Measurements from ENCODE around the gene TMEM235.

The TMEM235 gene

DNA sequence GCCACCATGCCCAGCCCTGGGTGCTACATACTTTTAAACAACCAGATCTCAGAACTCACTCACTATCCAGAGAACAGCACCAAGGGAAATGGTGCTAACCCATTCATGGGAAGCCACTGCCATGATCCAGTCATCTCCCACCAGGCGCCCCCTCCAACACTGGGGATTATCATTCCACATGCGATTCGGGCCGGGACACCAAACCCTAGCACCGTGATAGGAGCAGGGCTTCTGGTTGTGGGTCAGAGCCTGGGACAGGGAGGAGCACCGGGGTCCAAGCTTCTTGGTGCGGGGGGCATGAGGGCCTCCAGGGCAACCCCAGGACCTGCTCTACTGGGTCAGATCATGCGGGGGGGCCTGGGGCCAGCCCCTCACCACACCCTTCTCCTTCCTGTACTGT, 4.5 kb downstream of the TMEM235 start:
- DNase-seq (ENCODE audit: low read depth, low spot score) = no peak
- no peak overlapping the region for H3K27ac ChIP-seq

DNA sequence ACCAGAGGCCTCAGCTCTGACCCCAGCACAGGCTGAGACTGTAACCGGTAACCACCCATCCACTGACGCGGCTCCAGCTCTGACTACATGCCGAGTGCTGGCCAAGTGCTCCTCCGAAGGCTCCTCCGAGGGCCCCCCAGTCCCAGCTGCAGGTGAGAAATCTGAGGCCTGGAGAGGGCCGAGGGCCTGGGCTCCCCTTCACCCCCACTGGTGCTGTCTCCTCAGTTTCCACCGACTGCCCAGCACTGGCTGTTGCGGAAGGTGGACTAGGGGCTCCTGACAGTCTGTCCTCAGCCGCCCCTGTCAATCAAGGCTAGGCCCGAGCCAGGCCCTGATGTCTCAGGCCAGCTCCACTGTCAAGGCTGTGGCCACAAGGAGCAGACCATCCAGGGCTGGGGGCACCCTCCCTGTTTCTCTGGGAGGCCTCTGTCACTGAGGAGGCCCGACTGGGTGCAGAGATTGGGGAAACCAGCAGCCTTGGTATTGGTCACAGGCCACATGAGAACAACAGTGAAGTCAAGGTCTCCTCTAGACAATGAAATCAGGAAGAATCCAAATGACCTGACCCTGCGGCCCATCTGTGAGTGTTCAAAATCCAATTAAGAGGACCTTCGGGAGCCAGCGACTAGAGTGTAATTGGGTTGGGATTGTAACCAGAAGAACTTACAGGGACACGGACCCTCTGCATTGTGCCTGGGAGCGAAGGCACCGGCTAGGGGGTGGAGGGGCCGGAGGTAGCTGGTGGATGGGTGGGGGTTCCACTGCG, 5.1 kb downstream of the TMEM235 start:
- no peak overlapping the region for H3K27ac ChIP-seq
- DNase-seq (ENCODE audit: low read depth, low spot score) = no peak

DNA sequence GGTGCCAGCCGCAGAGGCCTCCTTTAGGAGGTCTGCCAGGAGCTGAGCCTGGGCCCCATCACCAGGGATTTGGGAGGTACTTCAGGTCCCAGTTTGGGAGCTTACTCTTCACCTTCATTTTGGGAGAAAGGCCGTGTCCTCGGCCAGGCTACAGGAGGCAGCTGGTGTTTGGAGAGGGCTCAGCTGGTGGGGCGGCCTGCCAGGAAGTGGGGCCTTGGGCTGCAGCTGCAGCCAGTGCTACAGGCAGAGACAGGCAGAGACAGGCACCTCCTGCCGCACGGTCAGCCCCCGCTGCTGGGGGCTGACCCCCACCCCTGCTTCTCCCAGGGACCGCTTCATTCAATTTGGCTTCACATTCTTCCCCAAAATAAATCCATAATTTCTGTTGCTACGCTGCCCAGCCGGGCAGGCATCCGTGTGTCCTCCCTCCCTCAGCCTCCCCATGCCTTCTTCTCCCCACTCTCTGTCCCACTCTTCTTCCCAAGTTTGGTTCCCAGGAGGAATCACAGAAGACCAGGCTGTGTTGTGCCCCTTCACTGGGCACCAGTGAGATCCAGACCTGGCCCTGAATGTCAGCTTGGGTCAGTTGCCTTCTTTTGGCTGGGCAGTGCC, 6.1 kb downstream of the TMEM235 start:
- no peak overlapping the region for H3K27ac ChIP-seq
- DNase-seq (ENCODE audit: low read depth, low spot score) = no peak

DNA sequence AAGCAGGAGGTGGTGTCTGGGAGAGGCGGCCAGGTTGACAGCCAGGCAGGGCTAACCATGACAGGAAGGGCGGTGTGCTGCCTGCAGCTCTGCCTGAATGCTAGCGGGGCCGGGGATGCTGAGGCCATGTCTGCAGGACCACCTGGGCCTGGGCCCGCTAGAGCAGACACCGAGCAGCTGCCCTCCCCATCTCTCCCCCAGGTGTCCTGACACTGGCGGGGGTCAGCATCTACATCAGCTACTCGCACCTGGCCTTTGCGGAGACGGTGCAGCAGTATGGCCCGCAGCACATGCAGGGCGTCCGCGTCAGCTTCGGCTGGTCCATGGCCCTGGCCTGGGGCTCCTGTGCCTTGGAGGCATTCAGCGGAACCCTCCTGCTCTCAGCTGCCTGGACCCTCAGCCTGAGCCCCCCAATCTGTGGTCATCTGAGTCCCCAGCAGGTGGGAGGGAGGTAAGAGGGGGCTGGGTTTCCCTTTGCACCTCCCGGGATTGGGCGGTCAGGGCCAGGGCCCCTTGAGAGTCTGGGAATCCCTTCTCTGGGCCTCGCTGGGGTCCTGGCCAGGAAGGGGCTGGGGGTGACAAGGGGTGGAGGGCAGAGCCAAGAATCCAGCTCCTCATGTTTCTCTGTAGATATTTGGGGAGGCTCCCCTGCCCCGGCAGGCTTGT, 7.5 kb downstream of the TMEM235 start:
- DNase-seq (ENCODE audit: low read depth, low spot score) = no peak
- no peak overlapping the region for H3K27ac ChIP-seq

DNA sequence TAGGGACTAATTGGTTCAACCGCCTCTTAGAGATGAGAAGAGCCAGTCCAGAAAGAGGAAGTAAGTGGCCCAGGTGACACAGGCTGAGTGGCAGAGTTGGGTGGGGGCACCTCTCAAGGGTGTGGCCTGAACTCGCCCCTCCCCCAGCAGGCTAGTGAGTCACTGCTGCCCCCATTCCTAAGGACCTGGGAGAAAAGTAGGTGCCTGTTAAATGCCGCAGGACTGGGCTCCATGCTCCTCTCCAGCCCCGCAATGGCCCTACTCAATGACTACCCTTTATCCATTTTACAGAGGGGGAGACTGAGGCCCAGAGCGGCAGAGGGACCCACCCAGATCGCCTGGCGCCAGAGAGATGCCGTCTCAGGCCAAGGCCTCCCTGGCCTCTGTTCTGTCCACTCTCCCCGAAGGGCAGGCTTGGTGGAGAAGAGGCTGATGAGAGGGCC, 8.1 kb downstream of the TMEM235 start:
- no peak overlapping the region for H3K27ac ChIP-seq
- DNase-seq (ENCODE audit: low read depth, low spot score) = no peak

DNA sequence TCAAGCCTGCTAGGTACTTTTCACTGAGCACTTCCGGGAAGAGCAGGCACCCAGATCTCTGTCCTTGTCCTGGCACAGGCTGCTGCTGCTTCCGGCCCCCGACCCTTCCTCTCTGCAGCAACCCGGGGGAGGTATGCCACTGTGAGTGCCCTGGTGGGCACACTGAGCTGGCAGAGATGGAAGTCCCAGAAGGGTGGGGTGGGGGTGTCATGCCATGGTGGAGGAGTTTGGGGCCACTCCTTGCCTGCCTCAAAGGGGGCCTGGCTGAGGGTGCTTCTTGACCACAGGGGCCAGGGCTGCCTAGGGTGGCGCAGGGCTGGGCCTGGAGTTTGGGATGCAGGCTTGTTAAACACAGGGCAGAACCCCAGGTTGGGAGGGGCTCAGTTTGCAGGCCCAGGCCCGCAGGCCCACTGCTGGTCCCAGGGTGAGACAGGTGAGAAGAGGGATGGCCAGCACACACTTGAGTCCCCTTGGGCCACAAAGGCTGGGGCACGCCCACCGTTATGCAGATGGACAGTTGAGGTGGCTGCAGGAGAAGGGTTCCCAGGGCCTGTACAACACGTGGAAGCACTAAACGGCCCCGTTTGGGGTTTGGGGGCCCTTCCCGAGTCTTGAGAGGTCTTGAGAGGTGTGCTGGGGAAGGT, 8.7 kb downstream of the TMEM235 start:
- H3K27ac ChIP-seq = no peak overlapping the region
- DNase-seq (ENCODE audit: low read depth, low spot score) = no peak

DNA sequence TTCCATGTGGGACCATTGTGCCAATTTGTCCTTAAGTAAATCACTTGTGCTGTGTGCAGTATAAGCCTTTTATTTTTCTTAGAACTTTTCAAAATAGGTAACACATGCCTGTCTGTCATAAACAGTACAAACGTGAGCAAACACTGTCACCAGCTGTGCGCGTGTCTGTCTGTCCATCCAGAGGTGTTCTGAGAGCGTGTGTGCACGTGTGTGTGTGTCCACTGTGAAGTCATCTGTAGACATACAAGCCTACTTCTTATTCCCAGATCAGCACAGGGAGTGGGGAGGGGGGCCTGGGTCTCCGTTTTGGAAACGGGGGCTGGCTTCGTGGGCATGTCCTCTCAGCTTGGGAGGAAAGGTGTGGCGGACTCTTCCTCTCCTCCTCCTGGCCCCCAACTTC, 9.4 kb downstream of the TMEM235 start:
- no peak overlapping the region for H3K27ac ChIP-seq
- no peak for DNase-seq (ENCODE audit: low read depth, low spot score)

DNA sequence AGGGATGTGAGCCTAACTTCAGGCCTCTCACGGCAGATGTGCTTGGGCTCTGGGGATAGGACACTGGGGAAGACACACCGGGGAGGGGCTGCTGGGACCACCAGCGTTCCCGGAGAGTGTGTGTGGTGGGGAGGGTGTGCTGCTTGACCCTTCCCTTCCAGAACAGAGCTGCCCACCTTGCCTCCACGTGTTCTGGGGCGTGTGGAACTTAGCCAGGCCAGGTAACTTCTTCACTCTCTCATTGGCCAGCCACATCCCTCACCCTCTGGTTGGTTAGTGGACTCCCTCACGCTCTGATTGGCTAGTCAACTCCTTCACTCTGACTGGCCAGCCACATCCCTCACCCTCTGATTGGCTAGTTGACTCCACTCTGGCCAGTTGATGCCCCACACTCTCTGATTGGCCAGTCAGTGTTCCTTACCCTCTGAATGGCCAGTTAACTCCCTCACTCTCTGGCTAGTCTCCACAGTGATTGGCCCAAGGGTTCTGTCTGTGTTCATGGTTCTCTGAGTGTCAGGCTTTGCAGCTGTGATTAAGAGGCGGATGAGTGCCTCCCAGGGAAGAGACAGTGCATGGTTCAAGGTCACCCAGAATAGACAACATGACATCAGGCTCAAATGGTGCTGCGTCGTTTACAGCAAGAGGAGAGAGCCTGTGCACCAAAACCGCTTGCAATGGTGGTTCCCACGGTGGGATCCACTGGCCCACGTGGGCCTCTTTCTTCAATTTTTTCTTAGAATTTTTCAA, 10.0 kb downstream of the TMEM235 start:
- H3K27ac ChIP-seq = no peak overlapping the region
- DNase-seq (ENCODE audit: low read depth, low spot score) = no peak

DNA sequence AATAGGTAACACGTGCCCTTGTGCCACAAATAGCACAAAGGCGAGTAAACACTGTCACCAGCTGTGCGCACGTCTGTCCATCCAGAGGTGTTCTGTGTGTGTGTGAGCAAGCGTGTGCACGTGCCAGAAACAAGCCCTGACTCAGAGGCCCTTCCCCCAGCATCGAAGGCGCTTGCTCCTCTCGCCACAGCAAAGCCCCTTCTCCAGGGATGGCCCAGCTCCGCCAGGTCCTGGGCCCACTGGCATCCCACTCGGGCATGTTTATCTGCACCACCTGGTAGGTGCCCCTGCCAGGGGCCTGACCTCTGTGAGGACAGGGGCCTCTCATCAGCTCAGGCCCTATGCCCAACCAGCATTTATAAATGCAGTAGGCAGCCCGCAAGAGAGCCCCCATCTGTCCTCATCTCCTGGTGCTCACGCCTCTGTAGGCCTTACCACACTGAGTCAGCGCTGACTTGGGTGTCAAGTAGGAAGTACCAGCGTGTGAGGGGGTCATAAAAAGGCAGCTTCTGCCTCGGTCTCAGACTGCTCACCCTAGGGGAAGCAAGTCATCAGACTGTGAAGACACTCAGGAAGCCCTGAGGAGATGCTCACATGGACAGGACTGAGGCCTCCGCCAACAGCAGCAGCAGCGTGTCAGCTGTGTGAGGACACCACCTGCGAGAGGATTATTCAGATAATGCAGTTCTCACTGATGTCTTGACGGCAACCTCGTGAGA, 10.8 kb downstream of the TMEM235 start:
- H3K27ac ChIP-seq = no peak overlapping the region
- DNase-seq (ENCODE audit: low read depth, low spot score) = no peak

DNA sequence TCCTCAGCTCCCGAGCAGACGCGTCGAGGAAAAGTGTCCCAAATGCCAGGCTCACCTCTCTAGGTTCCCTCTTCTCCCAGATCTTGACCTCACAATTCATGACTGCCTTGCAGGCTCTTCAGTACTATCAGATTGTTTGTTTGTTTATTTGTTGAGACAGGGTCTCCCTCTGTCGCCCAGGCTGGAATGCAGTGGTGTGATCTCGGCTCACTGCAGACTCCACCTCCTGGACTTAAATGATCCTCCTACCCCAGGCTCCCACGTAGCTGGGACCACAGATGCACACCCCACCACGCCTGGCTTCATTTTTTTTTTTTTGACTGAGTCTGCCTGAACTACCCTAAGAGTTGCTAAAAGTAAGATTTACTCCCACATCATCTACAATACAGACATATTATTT, 15.9 kb downstream of the TMEM235 start:
- DNase-seq (ENCODE audit: low read depth, low spot score) = no peak
- H3K27ac ChIP-seq = no peak overlapping the region

DNA sequence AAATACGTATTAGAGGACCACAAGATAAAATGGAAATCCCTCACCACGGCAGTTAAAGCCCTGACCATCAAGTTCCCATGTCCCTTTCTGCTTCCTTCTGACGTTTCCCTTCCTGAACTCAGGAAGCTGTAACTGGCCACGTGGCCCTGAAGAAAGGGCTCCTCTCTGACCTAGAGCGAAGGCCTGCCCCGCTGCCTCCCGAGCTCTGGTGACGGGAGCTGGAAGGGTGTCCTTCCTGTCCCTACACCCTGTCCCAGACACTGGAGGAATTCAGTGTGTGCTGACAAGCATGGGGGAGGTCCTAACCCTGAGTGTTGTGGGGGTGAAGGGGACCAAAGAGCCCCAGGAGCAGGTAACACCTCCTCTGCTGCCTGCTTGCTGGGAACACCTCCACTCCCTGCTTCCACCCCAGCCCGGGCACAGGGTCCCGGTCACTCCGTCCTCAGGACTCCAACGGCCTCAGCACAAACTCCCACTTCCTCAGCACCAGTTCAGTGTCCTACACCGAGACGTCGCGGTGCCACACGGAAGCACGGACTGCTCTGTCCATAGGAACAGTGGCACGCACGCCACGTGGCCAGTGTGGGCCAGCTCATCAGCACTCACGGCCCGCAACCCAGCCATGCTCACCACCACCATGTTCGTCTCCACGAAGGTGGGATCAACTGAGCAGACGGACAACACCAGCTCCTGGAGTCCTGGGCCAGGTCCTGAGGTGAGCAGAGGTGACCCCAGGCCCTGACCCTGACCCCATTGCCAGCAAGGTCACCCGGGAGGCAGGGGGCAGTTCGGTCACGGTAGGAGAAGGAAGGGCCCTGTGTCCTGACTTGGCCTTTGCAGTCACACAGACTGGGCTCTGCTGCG, 16.9 kb downstream of the TMEM235 start:
- no peak for DNase-seq (ENCODE audit: low read depth, low spot score)
- H3K27ac ChIP-seq = no peak overlapping the region

DNA sequence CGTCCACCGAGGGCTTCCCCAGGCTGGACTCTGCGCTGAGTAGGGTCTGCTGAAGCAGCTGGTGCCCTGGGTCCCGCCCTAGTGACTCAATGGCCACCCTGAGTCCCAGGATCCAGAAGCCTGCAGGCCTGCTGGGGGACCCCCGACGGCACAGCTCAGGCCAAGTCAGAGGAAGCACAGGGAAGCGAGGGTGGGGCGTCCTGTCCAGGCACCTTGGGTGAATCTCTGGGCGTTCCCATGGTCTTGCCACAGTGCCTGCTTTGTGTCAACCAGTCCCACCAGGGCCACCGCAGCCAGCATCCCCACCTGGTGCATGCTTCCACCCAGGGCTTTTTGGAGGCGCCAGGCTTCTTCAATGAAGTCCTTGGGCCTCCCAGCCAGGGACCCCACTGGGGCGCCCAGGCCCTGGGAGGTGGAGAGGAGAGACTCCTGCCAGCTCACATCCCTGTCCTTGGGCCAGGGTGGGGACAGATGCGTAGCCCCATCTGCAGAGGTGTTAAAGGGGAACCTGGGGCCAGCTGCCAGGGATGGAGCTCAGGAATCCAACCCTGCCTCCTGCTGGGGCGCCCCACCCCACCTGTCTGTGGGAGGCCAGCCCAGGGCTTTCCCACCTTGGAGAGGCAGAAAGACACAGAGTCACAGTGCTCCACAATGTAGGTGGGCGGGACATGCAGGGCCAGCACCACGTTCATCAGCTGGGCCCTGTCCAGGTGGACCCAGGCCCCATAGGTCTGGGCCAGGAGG, 17.8 kb downstream of the TMEM235 start:
- DNase-seq (ENCODE audit: low read depth, low spot score) = no peak

DNA sequence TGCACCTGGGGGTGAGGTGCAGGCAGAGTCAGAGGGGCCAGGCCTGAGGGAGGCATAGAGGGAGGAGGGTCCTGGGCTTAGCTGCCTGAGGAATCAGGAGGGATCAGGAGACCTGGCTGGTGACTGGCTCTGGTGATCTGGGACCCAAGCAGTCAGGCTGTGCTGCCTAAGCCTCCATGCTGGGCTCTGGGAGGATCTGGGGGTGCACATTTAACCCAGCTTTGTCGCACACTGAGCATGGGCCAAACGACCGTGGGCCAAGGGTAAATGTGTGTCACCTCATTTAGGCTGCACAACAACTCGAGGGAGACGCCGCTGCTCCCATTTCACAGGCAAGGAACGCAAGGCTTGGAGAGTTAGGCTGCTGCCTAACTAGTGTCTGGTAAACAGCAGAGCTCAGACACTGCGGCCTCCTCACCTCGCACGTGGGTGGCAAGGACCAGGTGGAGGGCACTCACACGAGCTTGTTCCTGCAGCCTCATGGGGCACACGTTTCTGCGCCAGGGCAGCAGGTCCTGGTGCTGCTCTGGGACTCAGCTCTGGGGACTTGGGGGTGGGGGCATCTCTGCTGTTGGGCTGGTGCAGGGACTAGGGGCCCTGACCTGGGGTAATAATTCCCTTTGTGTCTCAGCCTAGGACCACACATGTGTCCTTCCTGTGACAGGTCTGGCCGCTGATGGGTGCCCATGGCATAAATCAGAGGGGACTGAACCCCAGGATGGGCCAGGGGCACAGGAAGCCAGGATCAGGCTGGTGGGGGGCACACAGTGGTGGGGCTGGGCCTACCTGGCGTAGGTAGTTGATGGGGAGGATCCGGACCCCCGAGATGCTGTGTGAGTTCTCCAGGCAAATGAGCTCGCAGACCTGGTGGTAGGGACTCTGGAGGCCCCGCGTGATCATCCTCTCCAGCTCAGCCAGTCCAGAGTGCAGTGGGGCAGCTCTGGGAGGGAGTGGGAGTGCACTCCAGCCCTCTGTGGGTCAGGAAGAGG, 18.7 kb downstream of the TMEM235 start:
- no peak for DNase-seq (ENCODE audit: low read depth, low spot score)

More for the DNA sequence above, 17.8 kb downstream of the TMEM235 start:
- no peak overlapping the region for H3K27ac ChIP-seq

DNA sequence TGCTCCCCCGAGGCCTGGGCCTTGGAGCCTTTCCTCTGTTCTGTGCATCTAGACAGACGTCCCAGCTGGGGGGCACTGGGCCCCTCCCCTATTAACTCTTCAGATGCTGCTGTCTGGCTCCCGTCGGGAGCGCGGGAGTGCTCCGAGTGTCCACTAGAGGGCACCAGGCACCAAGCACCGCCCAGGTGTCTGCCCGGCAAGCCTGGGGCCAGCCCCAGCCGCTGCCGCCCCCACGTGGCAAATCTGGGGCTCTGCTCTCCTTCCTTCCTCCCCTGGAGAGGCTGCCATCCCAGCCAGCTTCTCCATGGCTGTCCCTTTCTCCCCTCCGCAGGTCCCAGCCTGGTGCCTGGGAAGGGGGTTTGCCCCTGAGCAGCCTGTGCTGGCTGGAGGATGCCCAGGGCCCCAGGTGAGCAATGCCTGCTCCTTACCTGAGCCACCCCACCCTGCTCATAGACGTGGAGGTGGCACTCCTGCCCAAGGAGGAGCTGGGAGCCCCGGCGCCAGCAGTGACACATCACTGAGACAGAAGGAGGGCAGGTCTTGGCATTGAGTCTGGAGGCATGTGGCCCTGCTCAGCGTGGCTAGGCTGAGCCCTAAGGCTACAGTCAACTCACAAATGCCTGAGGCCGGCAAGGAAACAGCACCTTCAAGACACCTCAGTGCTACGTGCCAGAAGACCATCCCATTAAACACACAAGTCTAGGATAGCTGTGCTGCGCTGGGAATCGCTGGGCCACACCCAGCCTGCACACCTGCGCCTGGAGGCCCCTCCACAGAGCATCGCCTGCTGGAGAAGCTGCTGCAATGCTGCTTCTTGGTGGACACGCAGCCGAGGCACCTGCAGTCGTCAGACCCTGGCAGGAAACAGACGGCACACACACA, 19.7 kb downstream of the TMEM235 start:
- DNase-seq (ENCODE audit: low read depth, low spot score) = peak; percentile 63
- peak overlapping the region; percentile 41 for H3K27ac ChIP-seq

More for the DNA sequence above, 18.7 kb downstream of the TMEM235 start:
- no peak overlapping the region for H3K27ac ChIP-seq

DNA sequence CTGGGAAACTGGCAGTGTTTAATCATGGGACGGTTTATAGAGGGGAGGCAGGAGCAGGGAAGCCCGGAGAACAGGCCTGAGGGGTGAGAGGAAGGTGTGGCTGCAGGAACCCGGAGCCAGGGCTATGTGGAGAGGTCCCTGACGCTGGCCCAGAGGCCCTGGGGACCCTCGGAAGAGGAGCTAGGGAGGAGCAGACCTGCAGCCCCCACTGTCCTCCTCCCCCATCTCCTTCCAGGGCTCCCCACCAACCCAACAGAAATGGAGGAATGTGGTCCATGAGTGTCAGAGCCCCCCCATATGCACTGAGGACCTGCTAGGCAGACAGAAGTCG, 20.3 kb downstream of the TMEM235 start:
- DNase-seq (ENCODE audit: low read depth, low spot score) = no peak
- no peak overlapping the region for H3K27ac ChIP-seq

DNA sequence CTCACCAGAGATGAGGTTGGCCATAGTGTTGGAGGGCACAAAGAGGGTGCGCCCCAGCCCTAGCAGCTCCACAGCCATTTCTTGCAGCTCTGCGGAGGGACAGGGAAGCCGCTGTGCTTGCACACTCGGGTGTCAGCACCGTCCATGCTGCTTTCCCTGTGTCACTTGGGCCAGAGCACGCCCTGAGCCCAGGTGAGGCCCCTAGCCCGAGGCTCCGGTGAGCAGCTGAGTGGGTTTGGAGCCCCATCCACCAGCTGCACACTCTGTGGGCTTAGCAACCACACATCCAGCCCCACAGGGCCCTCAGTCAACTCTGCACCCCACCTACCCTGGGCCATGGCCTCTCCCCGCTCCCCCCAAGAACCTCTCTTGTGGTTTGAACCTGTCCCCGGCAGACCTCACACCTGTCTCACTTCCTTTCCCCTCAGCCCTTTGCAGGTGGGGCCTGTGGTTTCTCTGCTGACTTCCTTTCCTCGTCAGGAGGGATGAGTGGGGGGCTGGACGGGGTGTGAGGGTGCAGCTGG, 20.7 kb downstream of the TMEM235 start:
- no peak overlapping the region for H3K27ac ChIP-seq
- no peak for DNase-seq (ENCODE audit: low read depth, low spot score)
